GM12878 (cell line): Measurements from ENCODE around the gene SPOCD1. TPM values are rescaled to one million over a fixed set of nuclear protein-coding genes. Genes with fewer than 3 reads are reported as not detected.
A peak's percentile ranks its signal among the peaks of the same experiment; 100 is the strongest.

Experiments
- ATAC-seq: fragments of 200-7000 bp; cut with Tn5 transposase; 3 replicates; pipeline ENCODE4 v1.9.1; 2020; ENCODE audit warnings: mild to moderate bottlenecking, moderate library complexity
- Bru-seq: library from RNA; stranded (reverse); fragments of 400-500 nt; gene quantifications from one replicate; lab custom pipeline; 2021; lab: Mats Ljungman, UMichigan
- BruChase-seq, 2 experiments: library from RNA; stranded (reverse); fragments of 400-500 nt; gene quantifications; one replicate each; lab custom pipeline; 2021; lab: Mats Ljungman, UMichigan
- BruUV-seq: library from RNA; stranded (reverse); fragments of 400-500 nt; replicated peaks from 2 replicates; lab custom pipeline; 2021; lab: Mats Ljungman, UMichigan
- CTCF ChIA-PET: fragments of 300-600 bp; sonication (Branson Sonifier 250); formaldehyde crosslinking; extraction: SDS; loops from one replicate; lab custom pipeline; 2021; ENCODE audit warnings: inconsistent platforms; lab: Yijun Ruan, JAX
- POLR2A ChIA-PET: fragments of 350-600 bp; formaldehyde crosslinking; extraction: SDS; loops from one replicate; lab custom pipeline; 2021; ENCODE audit warnings: inconsistent platforms; lab: Charles Lee
- RAD21 ChIA-PET: fragments of 300-600 bp; sonication (Branson Sonifier 250); formaldehyde crosslinking; loops from one replicate; lab custom pipeline; 2023; ENCODE audit warnings: antibody characterized with exemption; ENCODE audit not compliant: unreplicated experiment; lab: Charles Lee
- SMC1A ChIA-PET: fragments of 300-600 bp; sonication (Branson Sonifier 250); formaldehyde crosslinking; loops from one replicate; lab custom pipeline; 2023; ENCODE audit not compliant: unreplicated experiment, uncharacterized antibody; lab: Charles Lee
- DNase-seq: peaks from one replicate; pipeline ENCODE4 v3.0.0-alpha.2; 2011; ENCODE audit warnings: low read depth, low spot score
- FAIRE-seq: peaks from 3 replicates; lab custom pipeline; 2011; peaks lifted over from hg19 to GRCh38; lab: Jason Lieb, UNC
- H2AFZ ChIP-seq: 2 replicates; pipeline ENCODE4 v1.6.0; 2011; ENCODE audit warnings: low read depth, low read length, control low read depth; ENCODE audit not compliant: control insufficient read depth
- H3K27ac ChIP-seq: 2 replicates; pipeline ENCODE4 v1.5.1; 2011; ENCODE audit warnings: control low read depth; ENCODE audit not compliant: control insufficient read depth, insufficient read depth
- H3K27me3 ChIP-seq, 2 experiments: replicated peaks in 1 of 2; 2 replicates each; pipeline versions ENCODE4 v1.6.0 to v1.6.1; 2011; ENCODE audit warnings: low read length in 1 of 2; ENCODE audit not compliant: control insufficient read depth in 2 of 2, insufficient read depth in 2 of 2
- H3K36me3 ChIP-seq, 2 experiments: 2 replicates each; pipeline ENCODE4 v1.5.1; 2011; ENCODE audit warnings: low read length in 1 of 2; ENCODE audit not compliant: control insufficient read depth in 2 of 2, insufficient read depth in 2 of 2
- H3K4me1 ChIP-seq: 2 replicates; pipeline ENCODE4 v1.6.1; 2011; ENCODE audit warnings: mild to moderate bottlenecking, low read length, moderate library complexity, mixed read lengths; ENCODE audit not compliant: control insufficient read depth, insufficient read depth
- H3K4me2 ChIP-seq: 2 replicates; pipeline ENCODE4 v1.6.0; 2011; ENCODE audit warnings: control low read depth; ENCODE audit not compliant: control insufficient read depth, insufficient read depth
- H3K4me3 ChIP-seq: fragments of 200-600 bp; sonication (generic); 2 replicates; pipeline ENCODE4 v1.5.1; 2016
- H3K79me2 ChIP-seq: 2 replicates; pipeline ENCODE4 v1.6.0; 2011; ENCODE audit warnings: low read length; ENCODE audit not compliant: control insufficient read depth, insufficient read depth
- H3K9ac ChIP-seq: 2 replicates; pipeline ENCODE4 v1.8.0; 2011; ENCODE audit warnings: low read length, control low read depth, mixed read lengths; ENCODE audit not compliant: control insufficient read depth, insufficient read depth
- H3K9me3 ChIP-seq: replicated peaks from 3 replicates; pipeline ENCODE4 v1.5.1; 2011; ENCODE audit warnings: mild to moderate bottlenecking, low read length; ENCODE audit not compliant: control insufficient read depth, insufficient read depth
- H4K20me1 ChIP-seq: 2 replicates; pipeline ENCODE4 v1.6.0; 2011; ENCODE audit not compliant: control insufficient read depth, insufficient read depth
- BHLHE40 ChIP-seq, 2 experiments: fragments of 450-650 bp in 1 of 2; IDR thresholded peaks; 2 replicates each; pipeline ENCODE4 v1.6.1; 2011 to 2017; ENCODE audit warnings: low read depth in 2 of 2, borderline replicate concordance in 1 of 2, improper control_type of control experiment in 1 of 2, low read length in 1 of 2, mild to moderate bottlenecking in 1 of 2
- CTCF ChIP-seq, 3 experiments: IDR thresholded peaks in 2 of 3; conservative IDR thresholded peaks in 1 of 3; 2 replicates each; pipeline ENCODE4 v1.5.1; 2011; ENCODE audit warnings: low read depth in 3 of 3, low read length in 3 of 3, mild to moderate bottlenecking in 3 of 3, control low read depth in 2 of 3, moderate library complexity in 2 of 3, inconsistent platforms in 1 of 3, mixed read lengths in 1 of 3; ENCODE audit not compliant: control insufficient read depth in 2 of 3, insufficient read depth in 1 of 3; ENCODE audit errors: extremely low read depth in 1 of 3
- EED ChIP-seq: sonication (generic); IDR thresholded peaks from 2 replicates; pipeline ENCODE4 v1.6.1; 2016; ENCODE audit warnings: antibody characterized with exemption, low read depth
- EGR1 ChIP-seq, 2 experiments: IDR thresholded peaks; 1 replicate in 1 of 2; 2 replicates in 1 of 2; pipeline ENCODE4 v1.6.1; 2011 to 2012; ENCODE audit warnings: low read depth in 2 of 2, low read length in 2 of 2, borderline replicate concordance in 1 of 2, mild to moderate bottlenecking in 1 of 2, moderate library complexity in 1 of 2
- IKZF1 ChIP-seq: fragments of 450-650 bp; conservative IDR thresholded peaks from 2 replicates; pipeline ENCODE4 v1.6.1; 2017; ENCODE audit warnings: antibody characterized with exemption, mild to moderate bottlenecking
- NFXL1 ChIP-seq: fragments of 450-650 bp; IDR thresholded peaks from 2 replicates; pipeline ENCODE4 v1.6.1; 2017; ENCODE audit warnings: antibody characterized with exemption, mild to moderate bottlenecking, borderline replicate concordance
- RAD21 ChIP-seq: IDR thresholded peaks from 2 replicates; pipeline ENCODE4 v1.6.1; 2011; ENCODE audit warnings: mild to moderate bottlenecking, low read depth, low read length, moderate library complexity; ENCODE audit not compliant: insufficient read depth
- RAD51 ChIP-seq: fragments of 450-650 bp; IDR thresholded peaks from 2 replicates; pipeline ENCODE4 v1.6.1; 2016; ENCODE audit warnings: moderate library complexity, mild to moderate bottlenecking, inconsistent platforms
- TCF7 ChIP-seq: IDR thresholded peaks from 2 replicates; pipeline ENCODE4 v1.6.1; 2014; ENCODE audit warnings: antibody characterized with exemption, borderline replicate concordance
- USF2 ChIP-seq: IDR thresholded peaks from 2 replicates; pipeline ENCODE4 v1.6.1; 2011; ENCODE audit warnings: low read depth, low read length, improper control_type of control experiment, borderline replicate concordance
- YY1 ChIP-seq: IDR thresholded peaks from 2 replicates; pipeline ENCODE4 v1.6.1; 2011; ENCODE audit warnings: low read depth, mild to moderate bottlenecking, low read length
- WGBS: methylation state at CpG from one replicate; pipeline ENCODE4 v1.1.6; 2016; ENCODE audit warnings: low lambda C conversion rate; ENCODE audit not compliant: insufficient replicate concordance, insufficient coverage; ENCODE audit errors: missing lambda C conversion rate; 5-methylcytosine and 5-hydroxymethylcytosine counted together
- in situ Hi-C: fragments of 300-500 bp; cut with MboI; formaldehyde crosslinking; loops from 9 replicates; pipeline ENCODE4 v1.14.3; 2018; ENCODE audit warnings: mixed read lengths
- intact Hi-C: fragments of 100-400 bp; cut with micrococcal nuclease; formaldehyde crosslinking; loops from one replicate; pipeline ENCODE4 v1.14.2; 2022; ENCODE audit not compliant: unreplicated experiment
- long read RNA-seq, 2 experiments: library from polyadenylated mRNA; unstranded; transcript quantifications; one replicate each; pipeline ENCODE4 v2.0.0, GENCODE V29; 2019 to 2020
- polyA minus RNA-seq, 3 experiments: library from RNA; depleted of rRNA, polyadenylated mRNA; stranded (reverse); fragments of >200 nt; gene quantifications; 2 replicates each; pipeline ENCODE4 v1.2.3, GENCODE V29; 2011
- polyA plus RNA-seq, 11 experiments: library from polyadenylated mRNA; depleted of rRNA in 4 of 11; unstranded in 6 of 11; stranded (reverse) in 5 of 11; fragments of >200 nt; fragmentation: Nextera tagmentation in 4 of 11; fragmentation: Illumina TruSeq in 1 of 11; extraction: Ambion mirVana in 4 of 11; extraction: Trizol in 1 of 11; gene quantifications; 1 replicate in 1 of 11; 2 replicates in 10 of 11; pipeline versions ENCODE4 v1.2.1 to v1.2.3, GENCODE V29; 2011 to 2016; ENCODE audit warnings: inconsistent platforms in 2 of 11, missing spikeins in 2 of 11, low read depth in 1 of 11
- total RNA-seq, 4 experiments: library from RNA; depleted of rRNA in 3 of 4; stranded (reverse); fragments of >200 nt in 3 of 4; fragmentation: Illumina TruSeq in 1 of 4; extraction: Trizol in 1 of 4; gene quantifications; 2 replicates each; pipeline versions ENCODE4 v1.2.1 to v1.2.3, GENCODE V29; 2013 to 2021
- TF ChIP-seq, protein P1 (sequence below): IDR thresholded peaks from 2 replicates; pipeline ENCODE4 v1.6.1; 2011; ENCODE audit warnings: borderline replicate concordance, low read depth, mild to moderate bottlenecking, moderate library complexity, mixed read lengths, low read length; ENCODE audit not compliant: insufficient read depth; ENCODE audit errors: extremely low read length
- TF ChIP-seq, protein P2 (sequence below): IDR thresholded peaks from 2 replicates; pipeline ENCODE4 v1.6.1; 2012; ENCODE audit warnings: low read depth, low read length, improper control_type of control experiment

Gene SPOCD1
- total RNA-seq (2013; cell fraction: nucleolus; rRNA removed), result not detected in 2 replicates
- total RNA-seq (2014; rRNA removed) (0.11 and 0.16 TPM in 2 replicates), total RNA-seq (2014; rRNA removed; fragmentation: Illumina TruSeq; extraction: Trizol) (0.13 and 0.23 TPM in 2 replicates), total RNA-seq (2021) (0.23 and 0.56 TPM in 2 replicates), polyA plus RNA-seq (2011; rRNA removed) (not detected in 2 replicates), polyA plus RNA-seq (2014; fragmentation: Illumina TruSeq; extraction: Trizol) (0.13 TPM in 1 of 2 replicates, not detected in the other), polyA plus RNA-seq (2014; fragmentation: Nextera tagmentation; extraction: Ambion mirVana) (under 1 TPM in 1 of 2 experiments, not detected in 1; 0.02 TPM), polyA plus RNA-seq (2014; rRNA removed) (0.34 and 0.65 TPM in 2 replicates), polyA plus RNA-seq (2016; fragmentation: Nextera tagmentation; extraction: Ambion mirVana) (not detected), polyA minus RNA-seq (2011; rRNA and poly(A)+ RNA removed) (not detected in 2 replicates), Bru-seq, nascent RNA (percentile 4 among the genes with signal in this experiment), BruChase-seq, experiment 1, labeled RNA remaining after a 6-hour chase (percentile 4 among the genes with signal in this experiment), BruChase-seq, experiment 2, labeled RNA remaining after a 2-hour chase (percentile 10 among the genes with signal in this experiment)
- 0.08 TPM for polyA plus RNA-seq (2011; ENCODE audit: low read depth)
- polyA plus RNA-seq (2011; cell fraction: cytosol; rRNA removed), result not detected in 2 replicates
- 0.03 and 0.29 TPM in 2 replicates for polyA plus RNA-seq (2011; cell fraction: nucleus; rRNA removed)
- polyA plus RNA-seq (2012), result 0.07 and 0.23 TPM in 2 replicates
- polyA minus RNA-seq (2011; cell fraction: cytosol; rRNA and poly(A)+ RNA removed), result not detected in 2 replicates
- polyA minus RNA-seq (2011; cell fraction: nucleus; rRNA and poly(A)+ RNA removed), result not detected in 2 replicates
- long read RNA-seq, experiment 1, result 0 reads
- long read RNA-seq, experiment 2, result 0 reads

DNA sequence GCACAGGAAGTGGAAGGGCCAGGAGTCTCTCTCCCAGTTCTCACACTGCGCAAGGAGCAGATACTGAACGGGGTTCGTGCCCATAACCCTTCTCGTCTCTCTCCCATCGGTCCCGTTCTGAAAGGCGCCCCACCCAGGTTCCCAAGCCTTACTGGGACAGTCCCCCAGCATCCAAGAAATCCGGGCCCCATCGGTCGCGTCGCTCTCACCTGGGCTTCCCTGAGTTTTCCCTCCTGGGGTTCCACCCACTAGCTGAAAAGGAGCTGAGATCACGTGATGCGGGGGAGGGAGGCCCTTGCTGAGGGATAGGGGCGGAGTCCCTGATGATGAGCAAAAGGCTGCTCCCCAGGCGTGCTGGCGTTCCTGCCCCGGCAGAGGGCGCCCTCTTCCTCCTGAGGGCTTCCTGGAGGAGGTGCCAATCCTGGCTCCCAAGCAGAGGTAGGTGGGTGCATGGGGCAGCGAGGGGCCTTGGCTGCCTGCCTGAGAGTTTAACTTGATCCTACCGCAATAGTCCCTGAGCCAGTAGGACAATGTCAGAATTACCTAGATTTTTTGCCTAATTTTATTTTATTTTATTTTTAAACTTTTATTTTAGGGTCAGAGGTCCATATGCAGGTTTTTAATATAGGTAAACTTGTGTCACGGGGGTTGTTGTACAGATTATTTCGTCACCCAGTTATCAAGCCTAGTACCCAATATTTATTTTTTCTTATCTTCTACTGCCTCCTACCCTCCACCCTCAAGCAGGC, at the start of gene SPOCD1:
TSS of gene SPOCD1 (minus strand) at position 271 of the 749 bp plus-strand sequence. CDS start 689 bp downstream, outside the sequence.
- DNase-seq (peak; percentile 31), ATAC-seq (peak; percentile 93), FAIRE-seq (peak; percentile 69)
- Histone ChIP-seq H3K4me3 (no peak within 1 kb of the TSS), H3K9me3 (no peaks in the 10 kb centered on the region), H3K4me2 (no peak within 1 kb of the TSS), H3K9ac (no peak within 1 kb of the TSS), H3K27ac (no peak within 1 kb of the TSS), H2AFZ (no peak within 1 kb of the TSS), H3K27me3 (no peaks in the 10 kb centered on the region), H3K79me2 (no peaks in the 10 kb centered on the region), H4K20me1 (no peaks in the 10 kb centered on the region), H3K36me3 (no peaks in the 10 kb centered on the region), H3K4me1 (no peaks in the 10 kb centered on the region)
- intact Hi-C loops (loop anchor here (2.0 to 5.0 kb wide), 3 partner anchors 116 to 246 kb away; no protein-coding TSS in a partner anchor), in situ Hi-C loops (loop anchor here (5.0 kb wide), 1 partner anchor 146 kb away; no protein-coding TSS in a partner anchor)
- no TSS peak for BruUV-seq
- ChIA-PET SMC1A (interaction anchor here (0.6 to 5.8 kb wide), 14 partner anchors 17 to 257 kb away, joined by 3 to 69 read pairs (median 4); partner anchors contain the start of gene TMEM39B), RAD21 (interaction anchor here (0.7 to 3.3 kb wide), 9 partner anchors 27 to 151 kb away, joined by 3 to 18 read pairs (median 3); no protein-coding TSS in a partner anchor), POLR2A (interaction anchor here (0.6 to 1.5 kb wide), 3 partner anchors 10 to 246 kb away, joined by 3 to 4 read pairs (median 4); no protein-coding TSS in a partner anchor), CTCF (interaction anchor here (0.6 to 6.4 kb wide), 21 partner anchors 9 to 292 kb away, joined by 3 to 85 read pairs (median 3); partner anchors contain the start of genes KPNA6 and PTP4A2)
- 66% methylated on average over 23 of the region's 23 CpGs for WGBS
- TF ChIP-seq EED (peak; percentile 37; the same call in 1 of the 2 replicates), YY1 (peak; percentile 71), CTCF (IDR thresholded peaks at IDR 0.05 in 2 of 3, conservative IDR thresholded peaks at IDR 0.05 in 1 of 3; ENCODE audit: control insufficient read depth in 2 of 3, extremely low read depth in 1 of 3, insufficient read depth in 1 of 3, low read depth in 3 of 3, low read length in 3 of 3) (peak; percentile 62 to 79 (median 70)), TCF7 (no peak), USF2 (peak; percentile 50), IKZF1 (no peak), NFXL1 (no peak), EGR1 (IDR thresholded peaks at IDR 0.05; ENCODE audit: borderline replicate concordance in 1 of 2, low read depth in 2 of 2, low read length in 2 of 2) (peak in 1 of 2 experiments; percentile 83; a peak in 2 of 3 replicates), RAD21 (peak; percentile 81), BHLHE40 (IDR thresholded peaks at IDR 0.05; ENCODE audit: borderline replicate concordance in 1 of 2, low read depth in 2 of 2, low read length in 1 of 2) (peak; percentile 64 to 80), RAD51 (peak; percentile 93)
- TF ChIP-seq, protein P1, sequence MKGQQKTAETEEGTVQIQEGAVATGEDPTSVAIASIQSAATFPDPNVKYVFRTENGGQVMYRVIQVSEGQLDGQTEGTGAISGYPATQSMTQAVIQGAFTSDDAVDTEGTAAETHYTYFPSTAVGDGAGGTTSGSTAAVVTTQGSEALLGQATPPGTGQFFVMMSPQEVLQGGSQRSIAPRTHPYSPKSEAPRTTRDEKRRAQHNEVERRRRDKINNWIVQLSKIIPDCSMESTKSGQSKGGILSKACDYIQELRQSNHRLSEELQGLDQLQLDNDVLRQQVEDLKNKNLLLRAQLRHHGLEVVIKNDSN, result peak; percentile 89
- TF ChIP-seq, protein P2, sequence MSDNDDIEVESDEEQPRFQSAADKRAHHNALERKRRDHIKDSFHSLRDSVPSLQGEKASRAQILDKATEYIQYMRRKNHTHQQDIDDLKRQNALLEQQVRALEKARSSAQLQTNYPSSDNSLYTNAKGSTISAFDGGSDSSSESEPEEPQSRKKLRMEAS, result peak; percentile 49; the same call in 1 of the 2 replicates
